Stimulated activated CD4-positive, alpha-beta T cell treated with anti-CD3 and anti-CD28 coated beads, Interleukin-15, amount 100 ng/mL, for 1 hour (primary cell): Measurements from ENCODE around the gene MRPL18.

ENCODE experiments used
- DNase-seq, 2 donors: peaks; one replicate each; pipeline ENCODE4 v3.0.0-alpha.2; 2020; ENCODE audit warnings: low read depth in 1 of 2, low spot score in 1 of 2

MRPL18 gene

GRCh38 chr6:159842035-159842434, 51.8 kb downstream of the MRPL18 start:
- DNase-seq, result no peak

DNA sequence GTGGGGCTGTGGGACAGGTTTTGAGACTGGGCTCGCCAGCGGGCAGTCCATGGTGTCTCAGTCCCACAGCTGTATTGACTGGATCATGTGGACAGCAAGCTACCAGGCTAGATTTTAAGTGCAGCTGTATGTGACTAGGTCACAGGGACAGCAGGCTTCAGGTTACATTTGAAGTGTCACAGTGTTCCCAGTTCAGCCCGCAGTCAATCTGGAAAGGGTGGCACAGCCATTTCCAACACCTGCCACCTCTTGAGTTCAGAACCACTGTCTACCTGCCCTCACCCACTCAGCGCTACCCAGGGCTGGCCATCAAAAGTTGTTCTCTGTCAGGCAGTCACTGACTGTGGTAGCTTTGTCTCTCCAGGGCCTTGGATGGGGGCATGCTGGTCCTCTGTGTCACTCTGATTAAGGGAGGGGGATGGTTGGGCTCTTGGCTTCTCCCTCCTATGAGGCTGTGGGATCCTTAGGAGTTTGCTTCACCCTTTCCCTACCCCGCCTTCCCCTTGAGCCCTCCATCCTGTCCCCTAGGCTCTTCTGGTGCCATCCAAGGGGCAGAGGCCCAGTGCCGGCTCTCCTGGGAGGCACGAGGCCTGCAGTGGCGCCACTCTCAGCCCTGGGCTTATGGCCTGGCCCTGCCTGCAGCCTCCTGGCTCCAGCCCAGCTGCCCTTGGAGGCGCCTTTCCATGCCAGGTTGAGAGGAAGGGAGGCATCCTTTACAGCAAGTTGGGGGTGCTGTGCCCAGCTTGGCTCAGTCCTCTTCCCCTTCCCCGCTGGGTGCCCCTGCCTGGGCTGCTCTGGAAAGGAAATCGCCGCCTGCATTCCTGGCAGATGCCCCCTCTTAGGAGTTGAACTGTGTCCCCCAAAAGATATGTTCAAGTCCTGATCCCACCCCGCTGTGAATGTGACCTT, 54.7 kb downstream of the MRPL18 start:
- no peak for DNase-seq
